Measurements from ENCODE around the gene HEY2.

The HEY2 gene

GRCh38 chr6:125732398-125732797 is 17.0 kb upstream of the HEY2 start:
- peaks cover 35% of the 10 kb centered on the region for H3K27me3 ChIP-seq (ENCODE audit: low read depth)
- DNase-seq (ENCODE audit: low spot score in 2 of 2), result no peak
- no peaks in the 10 kb centered on the region for H3K9me3 ChIP-seq
- H3K4me3 ChIP-seq, result no peak overlapping the region
- no peaks in the 10 kb centered on the region for H3K36me3 ChIP-seq (replicated peaks)
- no peaks in the 10 kb centered on the region for H3K4me1 ChIP-seq
- in situ Hi-C loops (cut with MboI; ENCODE audit: low sequenced_read_pairs), result no loop called here

GRCh38 chr6:125733516-125734300 is 15.7 kb upstream of the HEY2 start:
- H3K4me1 ChIP-seq, result no peaks in the 10 kb centered on the region
- H3K36me3 ChIP-seq (replicated peaks), result no peaks in the 10 kb centered on the region
- H3K4me3 ChIP-seq, result no peak overlapping the region
- no peak for DNase-seq (ENCODE audit: low spot score in 2 of 2)
- H3K27me3 ChIP-seq (ENCODE audit: low read depth), result peaks cover 39% of the 10 kb centered on the region
- in situ Hi-C loops (cut with MboI; ENCODE audit: low sequenced_read_pairs), result no loop called here
- no peaks in the 10 kb centered on the region for H3K9me3 ChIP-seq

- no peak for DNase-seq (ENCODE audit: low spot score in 2 of 2)
- Histone ChIP-seq H3K4me3 (no peak overlapping the region), H3K36me3 (replicated peaks) (no peaks in the 10 kb centered on the region), H3K4me1 (no peaks in the 10 kb centered on the region), H3K27me3 (ENCODE audit: low read depth) (peaks cover 57% of the 10 kb centered on the region), H3K9me3 (no peaks in the 10 kb centered on the region)
- in situ Hi-C loops (cut with MboI; ENCODE audit: low sequenced_read_pairs), result no loop called here
These were observed 11.2 kb upstream of the HEY2 start for GRCh38 chr6:125738276-125738675.

- peaks cover 57% of the 10 kb centered on the region for H3K27me3 ChIP-seq (ENCODE audit: low read depth)
- no peak for DNase-seq (ENCODE audit: low spot score in 2 of 2)
These were observed 10.1 kb upstream of the HEY2 start for GRCh38 chr6:125739364-125739763.

GRCh38 chr6:125741336-125741735 is 8.1 kb upstream of the HEY2 start:
- DNase-seq (ENCODE audit: low spot score in 2 of 2), result no peak
- H3K36me3 ChIP-seq (replicated peaks), result no peaks in the 10 kb centered on the region
- in situ Hi-C loops (cut with MboI; ENCODE audit: low sequenced_read_pairs), result no loop called here
- no peak overlapping the region for H3K4me3 ChIP-seq
- H3K9me3 ChIP-seq, result no peaks in the 10 kb centered on the region
- H3K27me3 ChIP-seq (ENCODE audit: low read depth), result peaks cover 62% of the 10 kb centered on the region
- H3K4me1 ChIP-seq, result no peaks in the 10 kb centered on the region

More at GRCh38 chr6:125739364-125739763, 10.1 kb upstream of the HEY2 start:
- in situ Hi-C loops (cut with MboI; ENCODE audit: low sequenced_read_pairs), result no loop called here
- Histone ChIP-seq H3K36me3 (replicated peaks) (no peaks in the 10 kb centered on the region), H3K4me1 (no peaks in the 10 kb centered on the region), H3K9me3 (no peaks in the 10 kb centered on the region), H3K4me3 (no peak overlapping the region)

GRCh38 chr6:125742024-125742423 is 7.4 kb upstream of the HEY2 start:
- H3K36me3 ChIP-seq (replicated peaks), result no peaks in the 10 kb centered on the region
- no peak overlapping the region for H3K4me3 ChIP-seq
- peaks cover 66% of the 10 kb centered on the region for H3K27me3 ChIP-seq (ENCODE audit: low read depth)
- peaks cover under 1% of the 10 kb centered on the region for H3K4me1 ChIP-seq
- no peak for DNase-seq (ENCODE audit: low spot score in 2 of 2)
- no peaks in the 10 kb centered on the region for H3K9me3 ChIP-seq
- in situ Hi-C loops (cut with MboI; ENCODE audit: low sequenced_read_pairs), result no loop called here

GRCh38 chr6:125742464-125743120 is 6.8 kb upstream of the HEY2 start:
- in situ Hi-C loops (cut with MboI; ENCODE audit: low sequenced_read_pairs), result no loop called here
- no peak for DNase-seq (ENCODE audit: low spot score in 2 of 2)
- Histone ChIP-seq H3K9me3 (no peaks in the 10 kb centered on the region), H3K4me3 (no peak overlapping the region), H3K27me3 (ENCODE audit: low read depth) (peaks cover 70% of the 10 kb centered on the region), H3K4me1 (peaks cover 4% of the 10 kb centered on the region), H3K36me3 (replicated peaks) (no peaks in the 10 kb centered on the region)

GRCh38 chr6:125743604-125744003 is 5.8 kb upstream of the HEY2 start:
- H3K4me1 ChIP-seq, result peaks cover 9% of the 10 kb centered on the region
- H3K9me3 ChIP-seq, result no peaks in the 10 kb centered on the region
- H3K27me3 ChIP-seq (ENCODE audit: low read depth), result peaks cover 77% of the 10 kb centered on the region
- no peak overlapping the region for H3K4me3 ChIP-seq
- in situ Hi-C loops (cut with MboI; ENCODE audit: low sequenced_read_pairs), result no loop called here
- no peak for DNase-seq (ENCODE audit: low spot score in 2 of 2)
- no peaks in the 10 kb centered on the region for H3K36me3 ChIP-seq (replicated peaks)

GRCh38 chr6:125745281-125746018 is 4.0 kb upstream of the HEY2 start:
- in situ Hi-C loops (cut with MboI; ENCODE audit: low sequenced_read_pairs), result no loop called here
- Histone ChIP-seq H3K4me1 (peaks cover 16% of the 10 kb centered on the region), H3K36me3 (replicated peaks) (no peaks in the 10 kb centered on the region), H3K27me3 (ENCODE audit: low read depth) (peaks cover 90% of the 10 kb centered on the region), H3K4me3 (no peak overlapping the region), H3K9me3 (no peaks in the 10 kb centered on the region)
- DNase-seq (ENCODE audit: low spot score in 2 of 2), result no peak

GRCh38 chr6:125746019-125746414 is 3.4 kb upstream of the HEY2 start:
- Histone ChIP-seq H3K4me3 (no peak overlapping the region), H3K9me3 (no peaks in the 10 kb centered on the region), H3K36me3 (replicated peaks) (no peaks in the 10 kb centered on the region), H3K27me3 (ENCODE audit: low read depth) (peaks cover 90% of the 10 kb centered on the region), H3K4me1 (peaks cover 18% of the 10 kb centered on the region)
- no peak for DNase-seq (ENCODE audit: low spot score in 2 of 2)
- in situ Hi-C loops (cut with MboI; ENCODE audit: low sequenced_read_pairs), result no loop called here

GRCh38 chr6:125746731-125747588 is 2.5 kb upstream of the HEY2 start:
- H3K27me3 ChIP-seq (ENCODE audit: low read depth), result peaks cover 92% of the 10 kb centered on the region
- in situ Hi-C loops (cut with MboI; ENCODE audit: low sequenced_read_pairs), result no loop called here
- H3K36me3 ChIP-seq (replicated peaks), result no peaks in the 10 kb centered on the region
- no peaks in the 10 kb centered on the region for H3K9me3 ChIP-seq
- peak; percentile 52 to 66 for DNase-seq (ENCODE audit: low spot score in 2 of 2)
- H3K4me1 ChIP-seq, result peaks cover 21% of the 10 kb centered on the region
- H3K4me3 ChIP-seq, result peak overlapping the region; percentile 37

- Histone ChIP-seq H3K9me3 (no peaks in the 10 kb centered on the region), H3K4me1 (peaks cover 21% of the 10 kb centered on the region), H3K4me3 (peak overlapping the region; percentile 37), H3K36me3 (replicated peaks) (no peaks in the 10 kb centered on the region), H3K27me3 (ENCODE audit: low read depth) (peaks cover 93% of the 10 kb centered on the region)
- in situ Hi-C loops (cut with MboI; ENCODE audit: low sequenced_read_pairs), result no loop called here
- peak in 1 of 2 experiments; percentile 48 for DNase-seq (ENCODE audit: low spot score in 2 of 2)
These were observed 1.6 kb upstream of the HEY2 start for GRCh38 chr6:125747589-125748405.

All from HAP-1 (cell line).